HG03196 (cell line): ENCODE results near the gene DPH3.

Experiments used
- ATAC-seq: cut with Tn5 transposase; IDR thresholded peaks from one replicate; pipeline ENCODE4 v1.9.1; 2021; ENCODE audit not compliant: unreplicated experiment

The DPH3 gene

DNA sequence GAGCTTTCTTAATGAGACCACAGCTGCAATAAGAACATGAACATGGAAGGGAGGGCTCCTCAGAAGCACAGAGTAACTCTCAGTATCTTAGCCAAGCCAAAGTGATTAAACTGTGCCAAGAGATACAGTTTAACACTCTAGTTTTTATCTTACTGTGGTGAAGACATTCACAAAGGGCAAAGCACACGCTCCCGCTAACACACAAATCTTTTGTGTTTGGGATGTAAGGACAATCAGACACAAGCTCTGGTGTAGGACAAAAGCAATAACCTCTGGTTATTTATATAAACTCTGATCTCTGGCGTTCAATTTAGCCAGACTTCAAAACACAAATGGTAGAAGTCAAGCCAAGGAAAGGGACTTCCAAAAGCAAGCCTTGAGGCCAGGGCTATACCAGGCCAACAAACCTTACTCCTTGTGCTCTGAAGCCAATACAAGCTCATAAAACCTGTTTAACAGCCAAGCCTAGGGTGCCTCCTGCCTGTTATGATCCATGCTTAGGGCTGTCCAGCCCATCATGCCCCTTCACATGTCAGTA, 27.8 kb downstream of the DPH3 start:
- ATAC-seq: no peak

DNA sequence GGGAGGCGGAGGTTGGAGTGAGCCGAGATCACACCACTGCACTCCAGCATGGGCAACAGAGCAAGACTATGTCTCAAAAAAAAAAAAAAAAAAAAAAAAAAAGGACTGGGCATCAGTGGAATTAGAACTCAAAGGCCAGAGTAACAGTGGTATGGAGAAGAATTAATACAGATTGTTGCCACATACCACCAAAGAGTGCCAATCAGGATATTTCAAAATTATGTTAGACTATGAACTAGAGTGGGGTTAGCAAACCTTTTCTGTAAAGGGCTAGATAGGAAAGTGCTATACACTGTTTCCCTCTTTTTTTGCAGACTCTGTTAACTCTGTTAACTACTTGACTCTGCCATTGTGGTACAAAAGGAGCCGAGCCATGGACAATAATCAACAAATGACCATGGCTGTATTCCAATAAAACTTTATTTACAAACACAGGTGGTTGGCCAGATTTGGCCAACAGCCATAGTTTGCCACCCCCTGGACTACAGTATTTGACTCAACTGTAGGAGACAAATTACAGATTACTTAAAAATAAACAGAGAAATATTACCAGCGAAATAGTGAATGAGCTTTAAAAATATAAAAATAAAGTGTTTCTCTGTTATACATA, 28.6 kb downstream of the DPH3 start:
- ATAC-seq: no peak

DNA sequence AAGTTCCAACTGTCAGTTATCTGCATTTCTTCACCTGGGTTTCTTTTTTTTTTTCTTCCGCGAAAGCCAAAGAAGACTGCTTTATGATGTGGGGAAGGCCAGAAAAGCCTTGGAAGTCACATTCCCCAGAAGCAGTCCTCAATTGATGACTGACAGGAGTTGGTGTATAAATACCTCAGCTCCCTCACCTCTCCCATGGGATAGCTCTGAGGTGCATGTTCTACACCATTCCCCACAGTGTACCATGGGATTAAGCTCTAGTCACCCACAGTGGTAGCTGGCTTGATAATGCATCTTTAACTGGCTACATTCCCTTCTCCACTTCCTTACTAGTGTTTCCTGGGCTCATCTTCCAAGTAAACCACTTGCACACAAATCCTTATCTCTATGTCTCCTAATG, 30.5 kb downstream of the DPH3 start:
- ATAC-seq: no peak

DNA sequence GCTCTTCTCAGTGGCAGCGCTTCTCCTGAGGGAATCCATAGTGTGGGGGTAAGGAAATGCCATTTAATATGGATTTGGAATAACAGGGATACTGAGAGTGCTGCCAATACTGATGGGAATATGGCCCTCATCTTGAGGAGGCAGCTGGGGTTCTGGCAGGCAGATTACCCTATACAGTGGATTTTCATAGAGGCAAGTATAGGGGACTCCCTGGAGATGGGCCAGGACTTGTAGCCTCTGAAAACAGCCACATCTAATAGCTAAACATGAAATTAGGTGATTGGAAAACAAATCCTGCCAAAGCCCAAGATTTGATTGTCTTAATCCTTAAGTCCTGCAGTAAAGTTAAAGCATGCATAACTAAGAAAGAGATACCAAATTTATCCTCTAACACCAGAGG, 30.9 kb downstream of the DPH3 start:
- no peak for ATAC-seq

DNA sequence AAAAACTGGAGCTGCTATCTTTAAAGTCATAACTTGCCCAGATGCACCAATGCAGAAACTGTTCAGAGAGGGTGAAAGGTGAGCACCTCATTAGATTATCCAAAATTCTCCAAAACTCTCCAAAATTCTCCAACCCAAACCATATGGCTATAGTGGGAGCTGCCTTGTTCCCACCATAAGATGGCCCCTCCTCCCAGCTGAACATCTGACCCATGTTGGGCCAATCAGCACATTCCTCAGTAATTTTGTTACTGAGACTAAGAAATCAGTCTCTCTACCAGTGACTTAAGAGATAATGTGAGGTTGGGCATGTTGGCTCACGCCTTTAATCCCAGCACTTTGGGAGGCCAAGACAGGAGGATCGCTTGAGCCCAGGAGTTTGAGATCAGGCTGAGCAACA, 32.8 kb downstream of the DPH3 start:
- no peak for ATAC-seq

DNA sequence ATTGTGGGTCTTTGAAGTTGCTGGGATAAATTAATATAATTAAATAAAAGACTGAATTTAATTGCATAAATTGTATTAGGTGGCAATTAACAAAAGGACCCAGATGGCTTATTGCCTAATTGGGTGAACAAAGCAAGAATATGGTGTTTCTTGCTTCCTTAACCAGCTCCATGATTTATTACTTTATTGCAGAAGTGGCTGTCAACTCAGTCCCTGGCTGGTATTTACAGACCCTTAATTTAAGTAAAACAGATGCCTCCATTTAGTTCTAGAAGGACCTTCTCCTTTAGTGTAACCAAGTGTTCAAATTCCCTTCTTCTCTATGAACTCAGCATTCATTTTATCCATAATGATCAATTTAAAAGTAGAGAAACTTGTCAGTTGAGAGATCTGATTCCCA, 35.1 kb downstream of the DPH3 start:
- no peak for ATAC-seq

DNA sequence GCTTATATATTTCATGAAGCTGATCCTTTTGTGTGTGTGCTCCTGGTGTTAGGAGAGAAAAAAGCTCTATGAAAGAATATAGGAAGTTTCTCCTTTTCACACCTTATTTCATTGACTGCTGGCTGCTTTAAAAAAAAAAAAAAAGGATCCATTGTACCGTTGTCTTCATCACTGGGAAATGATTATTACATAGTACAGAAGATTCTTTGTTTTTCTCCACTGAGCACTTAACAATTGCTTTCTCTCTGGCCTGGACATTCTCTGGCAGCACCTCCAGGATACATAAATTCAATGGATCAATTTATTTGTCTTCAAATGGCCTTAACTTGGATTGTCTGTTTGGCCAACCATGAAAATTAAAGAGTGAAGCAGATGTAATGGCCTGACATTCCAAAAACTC, 37.2 kb downstream of the DPH3 start:
- no peak for ATAC-seq

DNA sequence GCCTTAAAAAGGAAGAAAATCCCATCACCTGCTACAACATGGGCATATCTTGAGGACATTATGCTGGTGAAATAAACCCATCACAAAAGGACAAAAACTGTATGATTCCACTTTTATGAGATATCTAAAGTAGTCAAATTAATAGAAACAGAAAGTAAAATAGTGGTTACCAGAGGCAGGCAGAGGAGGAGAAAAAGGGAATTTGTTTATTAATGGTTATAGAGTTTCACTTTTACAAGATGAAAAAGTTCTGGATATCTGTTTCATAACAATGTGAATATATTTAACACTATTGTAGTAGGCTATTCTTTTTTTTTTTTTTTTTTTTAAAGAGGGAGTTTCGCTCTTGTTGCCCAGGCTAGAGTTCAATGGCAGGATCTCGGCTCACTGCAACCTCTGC, 40.4 kb downstream of the DPH3 start:
- ATAC-seq: no peak

DNA sequence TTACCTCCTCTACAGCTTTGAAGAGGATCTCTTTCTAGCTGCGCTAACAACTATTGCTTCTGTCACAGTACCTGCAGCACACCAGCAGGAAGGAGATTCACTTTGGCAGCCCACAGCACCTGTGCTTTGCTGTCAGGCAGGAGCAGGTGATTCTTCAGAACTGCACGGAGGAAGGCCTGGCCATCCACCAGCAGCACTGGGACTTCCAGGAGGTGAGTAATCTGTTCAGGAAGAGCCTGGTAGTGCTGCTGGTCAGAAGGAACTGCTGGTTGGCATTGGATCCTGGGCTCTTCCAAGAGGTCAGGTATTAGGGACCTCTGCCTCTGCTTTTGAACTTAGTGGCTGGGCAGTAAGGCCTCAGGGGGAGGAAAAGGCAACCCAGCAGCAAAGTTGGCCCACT, 42.2 kb downstream of the DPH3 start:
- no peak for ATAC-seq

DNA sequence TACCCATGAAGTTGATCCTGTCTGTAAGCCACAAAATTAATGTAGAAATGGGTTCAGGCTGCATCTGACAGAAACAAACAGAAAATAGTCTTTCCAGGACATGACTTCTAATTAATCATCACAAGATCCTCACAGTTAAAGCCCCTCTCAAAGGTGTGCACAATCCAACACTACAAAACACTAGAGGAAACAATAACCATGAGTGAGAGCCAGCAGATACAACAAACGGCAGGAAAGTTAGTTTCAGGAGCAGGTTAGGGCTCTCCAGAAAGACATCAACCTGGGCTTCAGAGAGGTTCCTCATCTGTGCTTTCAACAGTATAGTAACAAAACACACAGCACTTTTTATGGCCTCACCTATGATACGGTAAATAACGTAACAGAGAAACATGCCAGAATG, 42.8 kb downstream of the DPH3 start:
- ATAC-seq: no peak

DNA sequence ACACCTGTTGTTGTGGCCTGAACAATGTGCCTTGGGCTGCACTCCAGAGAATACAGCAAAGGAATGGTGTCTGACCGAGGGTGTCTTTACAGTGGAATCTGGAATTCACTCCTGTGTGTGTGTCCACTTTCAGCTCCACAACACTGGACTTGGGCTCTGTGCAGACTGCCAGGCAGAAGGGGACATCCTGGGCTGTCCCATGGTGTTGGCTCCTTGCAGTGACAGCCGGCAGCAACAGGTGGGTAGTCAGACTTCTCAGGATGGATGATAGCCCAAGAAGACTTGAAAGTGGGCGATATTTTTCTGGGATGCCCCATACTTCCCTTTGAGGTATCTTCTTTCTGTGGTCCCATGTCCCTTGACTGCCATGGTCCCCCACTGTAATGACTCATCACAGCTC, 45.0 kb downstream of the DPH3 start:
- no peak for ATAC-seq

DNA sequence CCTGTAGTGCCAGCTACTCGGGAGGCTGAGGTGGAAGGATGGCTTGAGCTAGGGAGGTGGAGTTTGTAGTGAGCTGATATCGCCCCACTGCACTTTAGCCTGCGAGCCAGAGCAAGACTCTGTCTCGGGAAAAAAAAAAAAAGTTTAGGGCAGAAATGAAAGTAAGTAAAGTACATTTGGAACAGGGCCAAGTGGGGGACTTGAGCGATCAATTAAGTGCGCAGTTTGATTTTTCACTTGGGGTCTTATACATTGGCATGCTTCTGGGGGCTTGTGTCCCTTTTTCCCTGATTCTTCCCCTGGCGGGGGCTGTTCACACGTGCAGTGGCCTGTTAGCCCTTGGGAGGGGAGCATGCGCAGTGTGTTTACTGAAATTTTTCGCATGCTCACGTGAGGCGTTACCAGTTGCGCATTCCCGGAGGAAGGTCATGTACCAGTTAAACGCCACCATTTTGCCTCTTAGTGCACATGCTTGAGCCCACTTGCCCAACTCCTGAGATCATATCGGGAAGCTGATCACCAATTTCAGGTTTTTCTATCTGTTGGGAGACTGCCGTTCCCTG, 48.3 kb downstream of the DPH3 start:
- ATAC-seq: no peak

DNA sequence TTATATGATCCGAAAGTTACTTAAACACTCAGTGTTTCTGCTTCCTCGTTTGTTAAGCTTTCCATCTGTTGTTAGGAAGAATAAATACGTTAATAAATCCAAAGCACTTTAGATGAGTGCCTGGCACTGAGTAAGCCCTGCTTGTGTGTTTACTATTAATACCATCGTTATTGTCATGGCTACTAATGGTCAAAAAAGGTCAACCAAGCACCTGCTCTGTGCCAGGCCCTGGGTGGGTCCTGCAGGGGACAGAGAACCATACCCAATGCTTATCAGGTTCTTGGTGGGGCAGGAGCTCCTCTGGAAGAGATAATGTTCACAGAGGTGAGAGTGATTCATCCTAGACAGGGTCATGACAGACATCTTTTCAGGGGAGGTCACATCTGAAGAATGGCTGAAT, 50.4 kb downstream of the DPH3 start:
- no peak for ATAC-seq

DNA sequence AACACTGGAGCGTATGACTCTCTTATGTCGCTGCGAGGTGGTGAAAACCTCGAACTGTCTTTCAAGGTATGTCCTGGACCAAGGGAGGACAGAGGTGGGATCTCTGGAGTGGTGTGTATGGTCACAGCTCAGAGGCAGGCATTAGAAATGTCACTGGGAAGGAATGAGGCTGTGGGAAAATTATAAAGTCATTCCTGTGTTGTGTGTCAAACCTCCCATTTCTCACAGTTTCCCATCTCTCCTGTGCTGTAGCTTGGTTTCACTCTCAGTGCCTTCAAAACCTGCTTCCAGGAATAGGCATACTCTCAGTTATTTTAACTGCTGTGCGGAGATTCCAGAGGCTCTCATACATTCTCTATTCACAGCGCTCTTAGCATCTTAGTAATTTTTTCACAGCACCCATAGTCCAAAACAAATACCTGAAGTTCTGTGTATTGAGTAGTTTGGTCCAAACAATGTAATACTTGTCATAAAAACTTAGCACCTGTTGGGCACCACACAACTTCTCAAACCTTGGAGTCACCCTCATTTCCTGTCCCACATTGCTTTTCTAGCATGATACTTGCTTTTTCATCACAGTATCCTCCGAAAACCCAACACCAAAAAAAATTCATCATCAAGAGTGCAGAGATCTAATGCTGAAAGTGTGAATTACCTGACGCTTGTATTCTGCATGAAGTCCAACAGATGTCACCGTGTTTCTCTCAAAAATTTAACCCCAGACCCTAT, 53.4 kb downstream of the DPH3 start:
- ATAC-seq: no peak
